HPDE6-E6E7 (cell line): ENCODE results near the gene ALKBH5.

Source experiments
- DNase-seq: peaks from one replicate; pipeline ENCODE4 v3.0.0; 2011; ENCODE audit warnings: missing footprints; ENCODE audit errors: extremely low spot score

ALKBH5 gene

DNA sequence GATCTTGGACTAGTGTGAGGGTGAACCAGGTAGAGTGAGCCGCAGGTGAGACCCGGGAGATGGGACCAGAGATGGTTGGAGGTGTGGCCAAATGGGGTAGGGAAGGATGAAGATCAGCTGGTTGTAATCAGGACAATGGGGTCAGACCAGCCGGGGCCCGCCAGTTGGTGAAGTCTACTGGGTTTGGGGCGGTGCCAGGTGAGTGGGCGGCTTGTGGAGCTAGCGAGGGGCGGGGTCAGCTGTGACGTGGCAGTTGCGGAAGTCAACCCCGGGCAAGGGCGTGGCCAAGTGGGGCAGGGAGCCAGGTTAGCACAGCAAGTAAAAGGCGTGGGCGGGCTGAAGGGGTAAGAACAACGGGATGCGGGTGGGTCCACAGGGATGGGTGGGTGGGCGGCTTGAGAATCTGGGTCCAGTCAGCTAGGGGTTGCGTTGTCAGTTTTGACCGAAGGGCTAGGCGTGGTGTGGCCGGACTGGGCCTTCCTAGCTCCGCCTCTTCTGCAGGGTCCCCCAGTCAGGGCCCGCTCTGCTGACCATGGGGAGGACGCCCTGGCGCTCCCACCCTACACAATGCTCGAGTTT, 25.5 kb upstream of the ALKBH5 start:
- peak; percentile 69 for DNase-seq

DNA sequence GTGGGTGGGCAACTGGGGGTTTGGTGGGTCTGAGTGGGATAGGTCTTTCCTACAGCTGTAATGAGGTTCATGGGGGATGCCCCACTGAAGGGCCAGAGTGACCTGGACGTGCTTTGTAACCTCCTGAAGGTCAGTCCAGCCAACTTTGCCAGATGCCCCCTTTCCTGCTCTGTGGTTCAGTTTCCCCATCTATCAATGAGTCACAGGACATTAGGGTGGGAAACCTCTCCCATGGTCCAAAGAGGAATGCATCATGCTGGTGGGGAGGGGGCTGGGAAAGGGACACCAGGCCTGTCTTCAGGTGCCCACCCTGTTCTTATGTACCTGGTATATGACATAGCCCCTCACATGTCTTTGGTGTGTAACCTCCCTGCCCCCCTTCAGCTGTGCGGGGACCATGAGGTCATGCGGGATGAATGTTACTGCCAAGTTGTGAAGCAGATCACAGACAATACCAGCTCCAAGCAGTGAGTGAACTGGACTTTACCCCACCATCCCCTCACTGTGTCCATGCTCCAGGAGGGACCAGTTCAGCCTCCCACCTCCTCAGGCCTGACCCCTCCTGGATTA, 24.0 kb upstream of the ALKBH5 start:
- DNase-seq = no peak

DNA sequence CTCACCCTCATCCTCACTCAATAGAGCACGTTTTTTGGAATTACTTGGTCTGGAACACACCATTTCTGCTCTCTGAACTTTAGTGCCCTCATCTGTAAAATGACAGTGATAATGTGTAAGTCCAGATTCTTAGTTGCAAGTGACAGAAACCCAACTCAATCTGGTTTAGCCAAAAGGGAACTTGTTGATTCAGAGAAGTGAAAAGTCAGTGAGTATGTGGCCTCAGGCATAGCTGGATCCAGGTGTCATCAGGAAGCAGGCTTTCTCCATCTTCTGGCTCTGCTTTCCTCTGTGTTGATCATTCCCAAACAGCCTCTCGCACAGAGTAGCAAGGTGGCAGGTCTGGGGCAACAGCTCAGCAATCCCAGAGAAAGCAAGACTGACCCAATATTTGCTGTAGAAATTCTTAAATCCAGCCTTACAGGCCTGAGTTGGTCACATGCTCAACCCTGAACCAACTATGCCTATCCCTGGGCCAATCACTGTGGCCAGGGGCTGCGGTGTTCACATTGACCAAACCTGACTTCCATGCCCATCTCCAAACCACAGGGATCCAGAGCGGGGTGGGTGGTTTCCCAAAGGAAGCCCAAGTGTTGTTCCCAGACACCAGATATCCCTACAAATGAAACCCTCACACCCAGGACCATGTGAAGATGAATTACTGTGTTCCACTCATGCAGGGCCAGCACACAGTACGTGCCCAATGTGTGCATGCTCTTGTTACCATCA, 23.3 kb upstream of the ALKBH5 start:
- no peak for DNase-seq

DNA sequence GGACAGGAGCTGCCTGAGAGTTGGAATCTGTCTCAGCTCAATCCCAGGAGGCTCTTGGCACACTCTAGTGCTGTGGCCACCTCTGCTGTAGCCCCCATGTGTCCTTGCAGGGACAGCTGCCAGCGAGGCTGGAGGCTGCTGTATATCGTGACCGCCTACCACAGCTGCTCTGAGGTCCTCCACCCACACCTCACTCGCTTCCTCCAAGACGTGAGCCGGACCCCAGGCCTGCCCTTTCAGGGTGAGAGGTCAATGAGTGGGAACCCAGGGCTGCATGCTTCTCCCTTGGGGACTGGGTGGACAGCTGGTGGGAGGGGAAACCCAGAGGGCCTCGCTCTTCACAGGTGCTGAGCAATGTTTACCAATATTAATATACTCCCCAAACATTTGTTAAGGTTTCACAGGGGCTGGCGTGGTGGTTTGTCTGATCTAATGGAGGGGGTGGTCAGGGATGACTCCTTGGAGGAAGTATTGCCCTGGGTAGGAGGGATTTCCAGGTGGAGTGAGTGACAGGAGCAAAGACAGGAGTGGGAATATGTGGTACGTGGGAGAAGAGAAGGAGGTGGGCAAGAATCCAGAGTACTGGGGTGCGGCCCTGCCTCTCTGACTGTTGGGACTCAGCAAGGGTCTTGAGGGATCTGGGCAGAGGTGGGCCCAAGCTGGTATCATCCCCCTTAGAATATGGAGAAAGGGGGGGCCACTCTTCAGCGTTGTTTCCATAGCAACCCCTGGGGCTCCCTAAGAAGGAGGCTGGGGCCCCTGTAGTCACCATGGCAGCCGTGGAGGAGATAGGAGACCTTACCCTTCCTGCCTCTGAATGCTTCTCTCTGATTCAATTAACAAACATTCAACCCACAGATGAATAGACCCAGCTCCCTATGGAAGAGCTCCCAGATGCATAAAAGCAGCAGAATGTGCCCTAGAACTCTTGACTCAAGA, 22.2 kb upstream of the ALKBH5 start:
- DNase-seq = no peak

DNA sequence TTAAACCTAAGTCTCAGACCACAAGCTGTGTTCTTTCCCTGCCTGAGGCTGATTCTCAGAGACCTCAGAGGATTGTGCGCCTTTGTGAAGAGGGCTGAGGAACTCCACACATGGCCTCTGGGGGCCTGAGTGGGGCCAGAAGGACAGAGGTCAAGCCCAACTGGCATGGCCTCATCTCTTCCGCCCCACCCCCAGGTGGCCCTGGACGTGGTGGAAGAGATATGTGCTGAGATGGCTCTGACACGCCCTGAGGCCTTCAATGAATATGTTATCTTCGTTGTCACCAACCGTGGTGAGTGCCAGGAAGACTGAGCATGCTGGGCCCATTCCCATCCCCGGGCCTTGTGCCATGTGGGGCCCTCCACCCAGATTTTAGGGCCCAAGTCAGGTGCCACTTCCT, 20.1 kb upstream of the ALKBH5 start:
- DNase-seq = no peak

DNA sequence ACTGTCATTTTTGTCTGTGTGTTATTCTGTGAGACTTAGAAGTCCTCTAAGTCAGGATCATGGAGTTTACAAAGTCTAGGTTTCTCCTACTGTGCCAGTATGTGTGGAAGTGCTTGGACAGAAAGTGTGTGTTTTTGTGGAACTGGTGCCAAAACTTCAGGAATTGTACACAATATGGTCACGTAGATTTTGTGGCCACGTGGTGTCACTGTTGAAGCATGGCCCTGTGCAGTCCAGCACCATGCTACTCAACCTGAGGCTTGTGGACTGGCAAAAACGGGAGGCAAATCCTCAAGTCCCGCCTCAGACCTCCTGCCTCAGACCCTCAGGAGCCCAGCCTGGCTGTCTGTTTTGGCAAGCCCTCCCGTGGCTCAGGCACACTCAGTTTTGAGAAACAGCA, 16.7 kb upstream of the ALKBH5 start:
- DNase-seq = no peak

DNA sequence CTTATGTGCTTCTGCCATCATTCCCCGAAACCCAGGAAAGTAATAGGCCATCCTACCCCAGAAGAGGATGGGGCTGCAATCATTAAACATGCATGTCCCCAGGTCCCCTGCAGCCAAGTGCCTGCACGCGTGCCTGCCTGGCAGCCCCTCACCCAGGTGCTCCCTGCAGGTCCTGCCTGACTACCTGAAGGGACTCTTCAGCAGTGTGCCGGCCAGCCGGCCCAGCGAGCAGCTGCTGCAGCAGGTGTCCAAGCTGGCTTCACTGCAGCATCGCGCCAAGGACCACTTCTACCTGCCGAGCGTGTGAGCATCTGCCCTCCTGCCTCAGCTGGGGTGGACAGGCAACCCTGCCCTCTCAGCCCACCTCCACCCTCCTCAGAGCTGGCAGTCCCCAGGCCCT, 16.2 kb upstream of the ALKBH5 start:
- DNase-seq = no peak

DNA sequence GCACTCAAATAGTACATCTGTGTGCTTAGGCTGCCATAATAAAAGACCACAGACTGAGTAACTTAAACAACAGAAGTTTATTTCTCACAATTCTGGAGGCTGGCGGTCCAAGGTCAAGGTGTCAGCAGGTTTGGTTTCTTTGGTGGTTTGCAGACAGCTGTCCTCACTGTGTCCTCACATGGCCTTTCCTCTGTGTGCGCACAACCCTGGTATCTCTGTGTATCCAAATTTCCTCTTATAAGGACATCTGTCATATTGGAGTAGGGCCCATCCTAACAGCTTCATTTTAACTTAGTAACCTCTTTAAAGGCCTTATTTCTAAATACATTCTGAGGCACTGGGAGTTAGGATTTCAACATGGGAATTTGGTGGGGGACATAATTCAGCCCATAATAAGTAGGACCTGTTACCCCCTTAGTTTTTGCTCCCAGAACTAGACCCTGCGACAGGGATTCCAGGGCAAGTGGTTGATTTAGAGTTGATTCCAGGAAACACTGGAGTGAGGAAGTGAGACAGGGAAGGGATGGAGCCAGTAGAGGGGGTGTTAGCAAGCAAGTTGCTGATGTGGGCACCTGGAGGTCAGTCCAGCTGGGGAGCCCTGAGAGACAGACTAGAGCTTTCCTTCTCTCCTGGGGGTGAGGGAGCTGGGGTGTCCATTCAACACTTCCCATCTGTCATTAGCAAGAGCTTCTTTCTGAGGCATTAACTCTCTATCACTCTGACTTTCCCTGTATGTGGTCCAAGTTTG, 10.9 kb upstream of the ALKBH5 start:
- no peak for DNase-seq

DNA sequence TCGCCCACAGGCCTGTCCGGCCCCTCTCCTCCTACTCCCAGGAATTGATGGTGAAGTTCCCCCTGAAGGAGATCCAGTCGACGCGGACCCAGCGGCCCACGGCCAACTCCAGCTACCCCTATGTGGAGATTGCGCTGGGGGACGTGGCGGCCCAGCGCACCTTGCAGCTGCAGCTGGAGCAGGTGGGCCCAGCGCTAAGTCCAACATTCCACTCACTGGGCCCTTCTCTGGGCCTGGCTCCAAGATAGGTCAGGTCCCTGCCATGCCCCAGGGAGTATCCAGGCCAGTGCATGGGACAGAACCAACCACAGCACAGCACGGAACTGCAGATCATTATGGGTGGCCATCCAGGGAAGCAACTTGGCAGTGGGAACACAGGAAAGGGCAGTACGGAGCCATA, 9.9 kb upstream of the ALKBH5 start:
- DNase-seq = no peak

DNA sequence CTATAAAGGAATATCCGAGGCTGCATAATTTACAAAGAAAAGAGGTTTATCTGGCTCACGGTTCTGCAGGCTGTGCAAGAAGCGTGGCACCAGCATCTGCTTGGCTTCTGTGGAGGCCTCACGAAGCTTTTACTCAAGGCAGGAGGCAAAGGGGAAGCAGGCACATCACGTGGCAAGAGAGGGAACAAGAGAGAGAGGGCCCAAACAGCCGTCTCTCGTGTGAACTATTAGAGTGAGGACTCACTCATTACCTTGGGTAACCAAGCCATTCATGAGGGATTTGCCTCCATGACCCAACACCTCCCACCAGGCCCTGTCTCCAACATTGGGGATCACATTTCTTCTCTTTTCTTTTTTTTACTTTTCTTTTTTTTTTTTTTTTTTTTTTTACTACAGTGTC, 7.5 kb upstream of the ALKBH5 start:
- DNase-seq = no peak

DNA sequence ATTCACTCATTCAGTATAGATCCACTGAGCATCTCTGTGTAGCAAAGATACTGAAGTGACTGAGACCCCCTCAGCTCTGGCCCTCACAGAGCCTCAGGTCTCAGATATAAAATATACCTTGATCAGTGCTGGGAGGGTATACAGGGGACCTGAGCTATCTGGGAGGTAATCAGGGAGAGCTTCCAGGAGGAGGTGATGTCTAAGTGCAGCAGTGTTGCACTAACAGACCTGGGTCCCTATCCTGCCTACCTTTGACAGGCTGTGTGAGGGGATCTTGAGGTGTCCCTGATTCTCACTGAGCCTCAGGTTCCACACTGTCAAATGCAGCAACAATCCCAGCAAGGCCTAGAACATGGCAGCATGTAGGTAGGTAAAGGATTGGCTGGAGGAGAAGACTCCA, 6.5 kb upstream of the ALKBH5 start:
- no peak for DNase-seq

DNA sequence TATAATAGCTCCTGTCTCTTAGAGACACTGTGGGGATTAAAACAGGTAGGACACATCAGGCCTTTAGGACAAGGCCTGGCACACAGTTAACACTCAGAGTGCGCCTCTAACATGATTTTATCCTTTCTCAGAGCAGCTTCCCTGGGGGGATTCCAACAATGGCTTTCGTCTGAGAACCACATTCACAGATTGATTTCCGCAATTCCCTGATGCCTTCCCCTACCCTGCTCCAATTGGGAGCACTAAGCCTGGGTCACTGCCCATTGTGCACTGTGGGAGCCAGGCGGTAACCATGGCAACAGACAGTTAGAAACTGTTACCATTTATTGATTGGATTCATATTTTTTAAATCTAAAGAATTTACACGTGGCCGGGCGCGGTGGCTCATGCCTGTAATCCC, 5.9 kb upstream of the ALKBH5 start:
- DNase-seq = no peak

DNA sequence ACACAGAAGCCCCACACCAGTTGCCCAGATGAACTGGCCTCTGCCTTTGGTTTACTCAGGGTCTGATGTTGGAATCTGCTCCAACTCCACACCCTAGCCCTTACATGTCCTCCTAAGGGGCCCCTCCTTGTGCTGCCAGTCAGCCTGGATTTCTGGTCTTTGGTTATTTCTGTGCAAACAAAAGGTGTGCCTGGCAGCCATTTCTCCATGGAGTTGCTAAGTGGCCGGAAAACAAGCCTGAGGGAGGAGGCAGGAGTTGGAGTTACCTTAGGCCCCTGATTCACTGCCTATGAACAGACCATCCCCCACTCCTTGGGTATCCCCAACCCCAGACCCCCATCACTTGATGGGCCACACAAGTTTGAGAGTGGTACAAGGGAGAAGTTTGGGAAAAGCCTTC, 4.4 kb upstream of the ALKBH5 start:
- DNase-seq = no peak

DNA sequence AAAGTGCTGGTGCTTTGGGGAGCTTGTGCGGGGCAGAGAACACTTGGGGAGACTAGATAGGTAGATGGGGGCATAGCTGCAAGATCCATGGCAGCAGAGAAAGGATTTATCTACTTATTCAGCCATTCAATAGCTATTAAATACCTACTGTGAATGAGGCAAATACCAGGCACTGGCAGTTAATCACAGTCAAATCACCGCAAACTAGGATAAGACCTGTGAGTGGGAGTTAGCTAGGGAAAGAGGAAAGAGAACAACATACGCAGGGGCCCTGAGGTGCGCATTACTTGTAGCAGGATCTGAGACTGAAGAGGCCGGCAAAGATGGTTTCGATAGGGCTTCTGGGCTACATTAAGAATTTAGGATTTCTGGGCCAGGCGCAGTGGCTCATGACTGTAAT, 3.8 kb upstream of the ALKBH5 start:
- no peak for DNase-seq

DNA sequence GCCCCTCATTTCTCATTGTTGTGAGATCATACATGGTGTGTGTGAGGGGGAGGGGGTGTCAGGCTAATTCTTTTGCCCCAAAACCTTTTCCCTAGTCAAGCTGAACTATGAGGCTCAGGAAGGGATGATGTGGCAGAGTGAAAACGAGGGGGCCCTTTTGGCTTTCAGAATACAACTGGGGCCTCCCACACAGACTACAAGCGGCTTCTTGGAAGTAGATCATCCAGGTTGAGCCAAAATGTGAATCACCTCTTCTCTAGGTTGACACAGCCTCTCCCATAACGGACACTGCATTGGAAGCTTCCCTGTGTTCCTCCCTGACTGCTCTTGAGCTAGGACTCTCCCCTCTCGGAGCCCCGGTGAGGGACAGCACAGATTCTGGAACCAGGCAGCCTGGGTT, 2.3 kb upstream of the ALKBH5 start:
- no peak for DNase-seq

DNA sequence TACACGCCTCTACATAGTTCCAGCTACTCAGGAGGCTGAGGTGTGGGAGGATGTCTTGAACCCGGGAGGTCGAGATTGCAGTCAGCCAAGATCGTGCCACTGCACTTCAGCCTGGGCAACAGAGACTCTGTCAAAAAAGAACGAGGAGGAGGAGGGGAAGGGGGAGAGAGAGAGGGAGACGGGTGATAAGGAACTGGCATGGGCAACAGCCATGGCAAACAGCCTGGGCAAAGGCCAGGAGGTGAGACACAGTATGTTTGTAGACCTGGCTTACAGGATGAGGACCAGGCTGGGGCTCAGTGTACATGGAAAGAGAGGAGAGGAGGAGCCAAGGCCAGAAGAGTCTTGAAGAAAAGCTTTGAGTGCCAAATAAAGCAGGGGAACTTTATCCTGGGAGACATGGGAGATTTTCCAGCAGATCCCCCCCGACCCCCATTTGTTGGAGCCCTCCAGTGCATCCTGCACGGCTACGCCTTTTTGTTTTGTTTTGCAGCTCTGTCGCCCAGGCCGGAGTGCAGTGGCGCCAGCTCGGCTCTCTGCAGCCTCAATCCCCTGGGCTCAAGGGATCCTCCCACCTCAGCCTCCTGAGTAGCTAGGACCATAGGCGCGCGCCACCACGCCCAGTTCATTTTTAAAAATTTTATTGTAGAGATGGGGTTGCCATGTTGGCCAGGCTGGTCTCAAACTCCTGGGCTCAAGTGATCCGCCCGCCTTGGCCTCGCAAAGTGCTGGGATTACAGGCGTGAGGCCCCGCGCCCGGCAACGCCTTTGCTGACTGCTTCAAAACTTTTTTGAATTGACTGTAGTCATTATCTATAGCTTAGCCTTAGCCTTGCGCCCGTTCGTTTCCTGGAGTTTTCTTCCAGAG, 1.3 kb upstream of the ALKBH5 start:
- no peak for DNase-seq

DNA sequence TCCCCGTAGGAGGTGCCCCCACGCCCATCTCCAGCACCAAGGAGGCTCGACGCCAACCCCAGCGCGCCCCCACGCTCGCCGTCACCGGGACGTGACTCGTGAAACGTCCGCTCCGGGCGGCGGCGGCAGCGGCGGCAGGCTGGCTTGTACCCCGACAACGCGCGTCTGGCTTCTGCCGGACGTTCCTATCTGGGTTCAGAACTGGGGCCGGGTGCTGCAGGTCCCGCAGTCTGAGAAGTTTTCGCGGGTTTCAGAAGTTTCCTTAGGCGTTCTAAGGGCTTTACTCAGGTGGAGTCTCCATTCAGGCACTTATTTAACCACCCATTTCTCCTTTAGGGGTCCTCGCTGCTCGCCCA, 672 bp upstream of the ALKBH5 start:
- no peak for DNase-seq

DNA sequence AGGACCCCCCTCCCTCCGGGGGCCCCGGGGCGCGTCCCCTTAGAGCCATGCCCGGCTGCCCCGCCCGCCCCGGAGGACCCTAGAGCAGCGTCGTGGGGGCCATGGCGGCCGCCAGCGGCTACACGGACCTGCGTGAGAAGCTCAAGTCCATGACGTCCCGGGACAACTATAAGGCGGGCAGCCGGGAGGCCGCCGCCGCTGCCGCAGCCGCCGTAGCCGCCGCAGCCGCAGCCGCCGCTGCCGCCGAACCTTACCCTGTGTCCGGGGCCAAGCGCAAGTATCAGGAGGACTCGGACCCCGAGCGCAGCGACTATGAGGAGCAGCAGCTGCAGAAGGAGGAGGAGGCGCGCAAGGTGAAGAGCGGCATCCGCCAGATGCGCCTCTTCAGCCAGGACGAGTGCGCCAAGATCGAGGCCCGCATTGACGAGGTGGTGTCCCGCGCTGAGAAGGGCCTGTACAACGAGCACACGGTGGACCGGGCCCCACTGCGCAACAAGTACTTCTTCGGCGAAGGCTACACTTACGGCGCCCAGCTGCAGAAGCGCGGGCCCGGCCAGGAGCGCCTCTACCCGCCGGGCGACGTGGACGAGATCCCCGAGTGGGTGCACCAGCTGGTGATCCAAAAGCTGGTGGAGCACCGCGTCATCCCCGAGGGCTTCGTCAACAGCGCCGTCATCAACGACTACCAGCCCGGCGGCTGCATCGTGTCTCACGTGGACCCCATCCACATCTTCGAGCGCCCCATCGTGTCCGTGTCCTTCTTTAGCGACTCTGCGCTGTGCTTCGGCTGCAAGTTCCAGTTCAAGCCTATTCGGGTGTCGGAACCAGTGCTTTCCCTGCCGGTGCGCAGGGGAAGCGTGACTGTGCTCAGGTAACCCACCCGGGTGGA, 759 bp downstream of the ALKBH5 start:
- no peak for DNase-seq

DNA sequence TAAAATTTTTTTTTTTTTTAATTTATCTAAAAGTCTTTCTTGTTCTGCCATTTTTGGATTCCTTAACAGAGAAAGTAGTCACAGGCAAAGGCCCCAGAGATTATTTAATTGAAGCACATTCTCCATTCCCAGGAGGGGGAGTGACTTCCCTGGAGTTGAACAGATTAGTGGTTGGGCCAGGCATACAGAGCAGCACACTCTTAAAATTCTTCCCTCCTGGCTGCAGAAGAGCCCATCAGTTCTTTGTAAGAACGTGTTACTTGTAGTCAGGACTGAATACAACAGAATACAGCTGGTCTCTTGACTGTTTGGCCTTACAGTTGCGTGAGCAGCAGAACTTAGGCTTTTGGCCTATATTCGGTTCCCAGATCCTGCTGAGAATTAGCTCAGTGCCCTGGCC, 1.8 kb downstream of the ALKBH5 start:
- DNase-seq = no peak
